NCI-H2107 treated with DMSO at 0.1 percent for 48 hours (cell line): Measurements from ENCODE around the gene OXA1L.
"Not testable (repeated sequence)": the region's sequence is repeated elsewhere in the genome, so short reads cannot be mapped to it uniquely, and the experiment has no call there.

ENCODE experiments used
- DNase-seq: peaks from one replicate; lab custom pipeline; 2025; ENCODE audit not compliant: unreplicated experiment; lab: John Stamatoyannopoulos, UW

OXA1L gene

GRCh38 chr14:22798528-22798927 is 32.0 kb downstream of the OXA1L start:
- no peak for DNase-seq

- no peak for DNase-seq
Observed at GRCh38 chr14:22800346-22800745, 33.9 kb downstream of the OXA1L start.

GRCh38 chr14:22801716-22802115 is 35.2 kb downstream of the OXA1L start:
- no peak for DNase-seq

- no peak for DNase-seq
Observed at GRCh38 chr14:22802860-22803686, 36.6 kb downstream of the OXA1L start.

- no peak for DNase-seq
Observed at GRCh38 chr14:22803687-22803974, 37.1 kb downstream of the OXA1L start.

- DNase-seq: not testable (repeated sequence)
Observed at GRCh38 chr14:22805235-22805634, 38.7 kb downstream of the OXA1L start.

- DNase-seq: no peak
Observed at GRCh38 chr14:22807432-22808087, 41.1 kb downstream of the OXA1L start.

- no peak for DNase-seq
Observed at GRCh38 chr14:22808388-22809209, 42.1 kb downstream of the OXA1L start.

- no peak for DNase-seq
Observed at GRCh38 chr14:22811722-22812121, 45.2 kb downstream of the OXA1L start.

- no peak for DNase-seq
Observed at GRCh38 chr14:22812744-22813143, 46.3 kb downstream of the OXA1L start.

GRCh38 chr14:22813145-22813544 is 46.7 kb downstream of the OXA1L start:
- no peak for DNase-seq

- DNase-seq: no peak
Observed at GRCh38 chr14:22814373-22814772, 47.9 kb downstream of the OXA1L start.

GRCh38 chr14:22814941-22815713 is 48.6 kb downstream of the OXA1L start, which contains the start of gene SLC7A7:
SLC7A7 (minus strand) TSS chr14:22815435; CDS start chr14:22813398, 2,037 bp downstream.
- DNase-seq: no peak

GRCh38 chr14:22819151-22819988 is 52.9 kb downstream of the OXA1L start:
- no peak for DNase-seq

- DNase-seq: no peak
Observed at GRCh38 chr14:22820731-22821130, 54.2 kb downstream of the OXA1L start.

- DNase-seq: peak; percentile 40
Observed at GRCh38 chr14:22821193-22822015, 54.9 kb downstream of the OXA1L start.

GRCh38 chr14:22822016-22822570 is 55.6 kb downstream of the OXA1L start:
- DNase-seq: no peak
